Measurements from ENCODE around the gene ENPP3.

DNA sequence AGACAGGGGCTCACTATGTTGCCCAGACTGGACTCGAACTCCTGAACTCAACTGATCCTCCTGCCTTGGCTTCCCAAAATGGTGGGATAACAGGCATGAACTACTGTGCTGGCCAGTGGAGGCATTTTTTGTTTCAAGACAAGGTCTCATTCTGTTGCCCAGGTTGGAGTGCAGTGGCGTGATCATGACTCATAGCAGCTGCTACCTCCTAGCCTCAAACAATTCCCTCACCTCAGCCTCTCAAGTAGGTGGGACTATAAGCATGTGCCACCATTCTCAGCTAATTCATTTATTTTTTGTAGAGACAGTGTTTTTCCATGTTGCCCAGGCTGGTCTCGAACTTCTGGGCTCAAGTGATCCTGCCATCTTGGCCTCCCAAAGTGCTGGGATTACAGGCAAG lies 17.2 kb downstream of the ENPP3 start:
- TF ChIP-seq, protein P1, sequence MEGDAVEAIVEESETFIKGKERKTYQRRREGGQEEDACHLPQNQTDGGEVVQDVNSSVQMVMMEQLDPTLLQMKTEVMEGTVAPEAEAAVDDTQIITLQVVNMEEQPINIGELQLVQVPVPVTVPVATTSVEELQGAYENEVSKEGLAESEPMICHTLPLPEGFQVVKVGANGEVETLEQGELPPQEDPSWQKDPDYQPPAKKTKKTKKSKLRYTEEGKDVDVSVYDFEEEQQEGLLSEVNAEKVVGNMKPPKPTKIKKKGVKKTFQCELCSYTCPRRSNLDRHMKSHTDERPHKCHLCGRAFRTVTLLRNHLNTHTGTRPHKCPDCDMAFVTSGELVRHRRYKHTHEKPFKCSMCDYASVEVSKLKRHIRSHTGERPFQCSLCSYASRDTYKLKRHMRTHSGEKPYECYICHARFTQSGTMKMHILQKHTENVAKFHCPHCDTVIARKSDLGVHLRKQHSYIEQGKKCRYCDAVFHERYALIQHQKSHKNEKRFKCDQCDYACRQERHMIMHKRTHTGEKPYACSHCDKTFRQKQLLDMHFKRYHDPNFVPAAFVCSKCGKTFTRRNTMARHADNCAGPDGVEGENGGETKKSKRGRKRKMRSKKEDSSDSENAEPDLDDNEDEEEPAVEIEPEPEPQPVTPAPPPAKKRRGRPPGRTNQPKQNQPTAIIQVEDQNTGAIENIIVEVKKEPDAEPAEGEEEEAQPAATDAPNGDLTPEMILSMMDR (IDR thresholded peaks at IDR 0.05; ENCODE audit: low read depth, low read length, poor library complexity, severe bottlenecking) = no peak
- no peak for TF ChIP-seq EZH2phosphoT487 (IDR thresholded peaks at IDR 0.05; ENCODE audit: borderline replicate concordance, low read length)
